ENCODE measurements around the gene LPIN1. TPM values are rescaled to one million over a fixed set of nuclear protein-coding genes. Genes with fewer than 3 reads are reported as not detected.

Gene LPIN1
- total and polyA plus RNA-seq, 2 of the 13 experiments (the other 11 are each of a cell fraction or from before 2014, with no cell fraction given), result 9.7 to 19.4 TPM

- Histone ChIP-seq H3K36me3 (replicated peaks in 1 of 2; ENCODE audit: control insufficient read depth in 1 of 2, insufficient read depth in 2 of 2, low read length in 2 of 2) (no peaks in the 10 kb centered on the region), H3K4me1 (ENCODE audit: insufficient read depth, low read length) (peaks cover 13% of the 10 kb centered on the region), H3K79me2 (ENCODE audit: insufficient read depth, low read length) (no peaks in the 10 kb centered on the region), H3K4me3 (replicated peaks in 1 of 3; ENCODE audit: insufficient read depth in 1 of 3, low read depth in 2 of 3, low read length in 3 of 3) (no peak overlapping the region), H2AFZ (ENCODE audit: low read length) (no peak overlapping the region), H3K27ac (ENCODE audit: extremely low read length, insufficient read depth, low read length) (no peak overlapping the region), H3K4me2 (ENCODE audit: low read depth, low read length) (no peak overlapping the region), H3K9me3 (ENCODE audit: low read length) (no peaks in the 10 kb centered on the region), H3K9ac (ENCODE audit: insufficient read depth, low read depth, low read length) (no peak overlapping the region), H4K20me1 (ENCODE audit: insufficient read depth, low read length) (no peaks in the 10 kb centered on the region), H3K27me3 (ENCODE audit: control insufficient read depth in 1 of 2, insufficient read depth in 2 of 2, low read length in 2 of 2) (peaks cover 0 to 22% of the 10 kb centered on the region in 2 experiments; a peak in 1 of 5 replicates)
- ATAC-seq (no peak), DNase-seq (ENCODE audit: low spot score) (no peak), FAIRE-seq (no peak)
- TF ChIP-seq SAFB2 (CRISPR knock-in tag; IDR thresholded peaks at IDR 0.05; ENCODE audit: borderline replicate concordance, low read depth), result no peak
- no peak for TF ChIP-seq THYN1 (CRISPR knock-in tag; IDR thresholded peaks at IDR 0.05; ENCODE audit: borderline replicate concordance, low read depth)
- TF ChIP-seq GPBP1L1 (CRISPR knock-in tag; IDR thresholded peaks at IDR 0.05), result no peak
- TF ChIP-seq NCOA1 (CRISPR knock-in tag; IDR thresholded peaks at IDR 0.05), result no peak
- no peak for TF ChIP-seq ATF7 (IDR thresholded peaks at IDR 0.05)
- no peak for TF ChIP-seq ATF7 (CRISPR knock-in tag; IDR thresholded peaks at IDR 0.05)
- TF ChIP-seq ZNF354B (CRISPR knock-in tag; IDR thresholded peaks at IDR 0.05), result no peak
- TF ChIP-seq FOSL1 (CRISPR knock-in tag; IDR thresholded peaks at IDR 0.05; ENCODE audit: borderline replicate concordance), result no peak
- TF ChIP-seq FOXP4 (CRISPR knock-in tag; IDR thresholded peaks at IDR 0.05), result no peak
- no peak for TF ChIP-seq ADNP (CRISPR knock-in tag; IDR thresholded peaks at IDR 0.05)
- TF ChIP-seq KDM4B (CRISPR knock-in tag; IDR thresholded peaks at IDR 0.05), result no peak
- TF ChIP-seq ZMAT5 (CRISPR knock-in tag; IDR thresholded peaks at IDR 0.05; ENCODE audit: borderline replicate concordance, low read depth), result no peak
- TF ChIP-seq JDP2 (CRISPR knock-in tag; IDR thresholded peaks at IDR 0.05; ENCODE audit: borderline replicate concordance), result no peak
- TF ChIP-seq ZNF577 (CRISPR knock-in tag; IDR thresholded peaks at IDR 0.05; ENCODE audit: borderline replicate concordance, low read depth), result no peak
- TF ChIP-seq NR0B2 (CRISPR knock-in tag; IDR thresholded peaks at IDR 0.05), result no peak
- TF ChIP-seq HOMEZ (CRISPR knock-in tag; IDR thresholded peaks at IDR 0.05; ENCODE audit: low read depth), result no peak
- intact Hi-C loops (cut with micrococcal nuclease; ENCODE audit: unreplicated experiment) (no loop called here), in situ Hi-C loops (cut with HindIII; ENCODE audit: extremely low pct_ligation_motif_present, low pct_unique_long_range_greater_than_20kb) (no loop called here)
- CTCF ChIA-PET (ENCODE audit: low intra/inter-chr PET ratio, low total read pairs), result no interaction called here
- BruUV-seq (replicated peaks), result no TSS peak
- POLR2A ChIA-PET, result no interaction called here
Measured at GRCh38 chr2:11723061-11723371, 23.4 kb upstream of the LPIN1 start.
